H9 (cell line): ENCODE results near the gene JARID2. TPM values are rescaled to one million over a fixed set of nuclear protein-coding genes. Genes with fewer than 3 reads are reported as not detected.

Experiments
- DNase-seq: peaks from one replicate; pipeline ENCODE4 v3.0.0-alpha.2; 2017
- H2AFZ ChIP-seq: one replicate; pipeline ENCODE4 v1.6.1; 2013; ENCODE audit warnings: mild to moderate bottlenecking, low read length, control low read depth, moderate library complexity
- H2AK5ac ChIP-seq: 2 replicates; pipeline ENCODE4 v1.6.1; 2013; ENCODE audit warnings: low read length, control low read depth, mixed read lengths; ENCODE audit not compliant: insufficient read length
- H2BK120ac ChIP-seq: one replicate; pipeline ENCODE4 v1.6.1; 2013; ENCODE audit warnings: low read depth, mild to moderate bottlenecking, low read length, control low read depth, inconsistent platforms; ENCODE audit not compliant: poor library complexity, severe bottlenecking
- H2BK12ac ChIP-seq: 2 replicates; pipeline ENCODE4 v1.6.1; 2013; ENCODE audit warnings: low read length, control low read depth, mixed read lengths, low read depth; ENCODE audit not compliant: insufficient read length
- H2BK15ac ChIP-seq: 2 replicates; pipeline ENCODE4 v1.6.1; 2013; ENCODE audit warnings: low read depth, low read length, control low read depth
- H2BK20ac ChIP-seq: one replicate; pipeline ENCODE4 v1.6.1; 2013; ENCODE audit warnings: low read depth, mild to moderate bottlenecking, low read length, control low read depth, inconsistent platforms; ENCODE audit not compliant: poor library complexity, severe bottlenecking
- H2BK5ac ChIP-seq: 2 replicates; pipeline ENCODE4 v1.6.1; 2013; ENCODE audit warnings: low read length, control low read depth, mixed read lengths; ENCODE audit not compliant: insufficient read length
- H3K14ac ChIP-seq: 2 replicates; pipeline ENCODE4 v1.6.1; 2013; ENCODE audit warnings: low read length, control low read depth; ENCODE audit not compliant: insufficient read depth
- H3K18ac ChIP-seq: 2 replicates; pipeline ENCODE4 v1.6.1; 2013; ENCODE audit warnings: low read depth, mild to moderate bottlenecking, mixed read lengths, low read length, control low read depth; ENCODE audit not compliant: insufficient read length
- H3K23ac ChIP-seq: 2 replicates; pipeline ENCODE4 v1.6.1; 2013; ENCODE audit warnings: low read length, control low read depth, mixed read lengths, low read depth; ENCODE audit not compliant: insufficient read length
- H3K23me2 ChIP-seq: 2 replicates; pipeline ENCODE4 v1.6.1; 2013; ENCODE audit warnings: low read depth, mild to moderate bottlenecking, mixed read lengths, low read length, control low read depth; ENCODE audit not compliant: insufficient read length, poor library complexity, severe bottlenecking
- H3K27ac ChIP-seq: 2 replicates; pipeline ENCODE4 v1.5.1; 2013; ENCODE audit warnings: low read length, control low read depth, mixed read lengths, low read depth; ENCODE audit not compliant: insufficient read length
- H3K27me3 ChIP-seq: 2 replicates; pipeline ENCODE4 v1.6.1; 2013; ENCODE audit warnings: low read length, control low read depth, inconsistent platforms; ENCODE audit not compliant: insufficient read depth
- H3K4ac ChIP-seq: 2 replicates; pipeline ENCODE4 v1.6.1; 2013; ENCODE audit warnings: low read depth, mild to moderate bottlenecking, control low read depth, inconsistent platforms, low read length, moderate library complexity
- H3K4me1 ChIP-seq: 2 replicates; pipeline ENCODE4 v1.6.1; 2013; ENCODE audit warnings: low read length, control low read depth, inconsistent platforms; ENCODE audit not compliant: insufficient read depth
- H3K4me2 ChIP-seq: 2 replicates; pipeline ENCODE4 v1.6.1; 2013; ENCODE audit warnings: low read length, control low read depth, mixed read lengths; ENCODE audit not compliant: insufficient read length, insufficient read depth
- H3K56ac ChIP-seq: 2 replicates; pipeline ENCODE4 v1.6.1; 2013; ENCODE audit warnings: low read depth, mild to moderate bottlenecking, mixed read lengths, low read length, control low read depth; ENCODE audit not compliant: insufficient read length
- H3K79me1 ChIP-seq: 2 replicates; pipeline ENCODE4 v1.6.1; 2013; ENCODE audit warnings: low read depth, mild to moderate bottlenecking, moderate library complexity, low read length, control low read depth, inconsistent platforms; ENCODE audit not compliant: insufficient read depth, poor library complexity, severe bottlenecking
- H3K79me2 ChIP-seq: 2 replicates; pipeline ENCODE4 v1.6.1; 2013; ENCODE audit warnings: low read length, control low read depth, inconsistent platforms; ENCODE audit not compliant: insufficient read depth
- H3K9ac ChIP-seq: 2 replicates; pipeline ENCODE4 v1.6.1; 2013; ENCODE audit warnings: low read length, control low read depth, mixed read lengths; ENCODE audit not compliant: insufficient read length; ENCODE audit errors: extremely low read depth
- H3K9me3 ChIP-seq: one replicate; pipeline ENCODE4 v1.6.1; 2013; ENCODE audit warnings: low read depth, low read length, inconsistent platforms; ENCODE audit not compliant: control insufficient read depth
- H3T11ph ChIP-seq: one replicate; pipeline ENCODE4 v1.6.1; 2013; ENCODE audit warnings: mild to moderate bottlenecking, low read length, control low read depth, inconsistent platforms
- H4K20me1 ChIP-seq: one replicate; pipeline ENCODE4 v1.6.1; 2013; ENCODE audit not compliant: control insufficient read depth, insufficient read length, insufficient read depth
- H4K5ac ChIP-seq: 2 replicates; pipeline ENCODE4 v1.6.1; 2013; ENCODE audit warnings: low read depth, mild to moderate bottlenecking, mixed read lengths, low read length, control low read depth; ENCODE audit not compliant: insufficient read length
- H4K8ac ChIP-seq: replicated peaks from 2 replicates; pipeline ENCODE4 v1.6.1; 2013; ENCODE audit warnings: low read length, control low read depth, mixed read lengths, low read depth; ENCODE audit not compliant: insufficient read length
- H4K91ac ChIP-seq: 2 replicates; pipeline ENCODE4 v1.6.1; 2013; ENCODE audit warnings: low read depth, mild to moderate bottlenecking, moderate library complexity, mixed read lengths, low read length, control low read depth; ENCODE audit not compliant: insufficient read length
- H3K27ac Mint-ChIP-seq, 3 experiments: 2 replicates in 2 of 3; 3 replicates in 1 of 3; pipeline ENCODE4 v1.8.0; 2020 to 2021; ENCODE audit warnings: mixed read lengths in 3 of 3, mild to moderate bottlenecking in 1 of 3, moderate library complexity in 1 of 3
- H3K27me3 Mint-ChIP-seq: 2 replicates; pipeline ENCODE4 v1.8.0; 2021; ENCODE audit warnings: low read depth, mild to moderate bottlenecking, moderate library complexity, mixed read lengths
- H3K36me3 Mint-ChIP-seq, 3 experiments: 2 replicates in 2 of 3; 3 replicates in 1 of 3; pipeline ENCODE4 v1.8.0; 2020 to 2021; ENCODE audit warnings: low read depth in 3 of 3, mixed read lengths in 3 of 3; ENCODE audit not compliant: insufficient read depth in 1 of 3
- H3K4me1 Mint-ChIP-seq, 2 experiments: 2 replicates each; pipeline ENCODE4 v1.8.0; 2020; ENCODE audit warnings: mixed read lengths in 2 of 2
- H3K4me3 Mint-ChIP-seq, 2 experiments: 2 replicates in 1 of 2; 3 replicates in 1 of 2; pipeline ENCODE4 v1.8.0; 2020 to 2021; ENCODE audit warnings: mild to moderate bottlenecking in 2 of 2, mixed read lengths in 2 of 2, moderate library complexity in 1 of 2
- H3K9me3 Mint-ChIP-seq, 2 experiments: 2 replicates in 1 of 2; 3 replicates in 1 of 2; pipeline ENCODE4 v1.8.0; 2020; ENCODE audit warnings: mild to moderate bottlenecking in 2 of 2, mixed read lengths in 2 of 2, moderate library complexity in 1 of 2
- CTCF ChIP-seq: fragments of 200-600 bp; sonication (generic); conservative IDR thresholded peaks from 3 replicates; pipeline ENCODE4 v1.8.0; 2021; ENCODE audit warnings: antibody characterized with exemption, mild to moderate bottlenecking
- WGBS: extraction: QIAGEN DNeasy Blood & Tissue Kit; methylation state at CpG from one replicate; pipeline ENCODE4 v1.1.7; 2013; ENCODE audit warnings: missing lambda C conversion rate, low lambda C conversion rate, mixed read lengths; ENCODE audit not compliant: insufficient read length; ENCODE audit errors: extremely low coverage; 5-methylcytosine and 5-hydroxymethylcytosine counted together
- total RNA-seq: library from RNA; stranded (reverse); gene quantifications from 2 replicates; pipeline ENCODE4 v1.2.1, GENCODE V29; 2021

The JARID2 gene
- total RNA-seq, 1 experiment from 2014 or later = 174 TPM

- Histone ChIP-seq H3K4me1 (peaks cover 17% of the 10 kb centered on the region), H2BK15ac (no peak overlapping the region), H2BK5ac (no peak overlapping the region), H3K18ac (no peak overlapping the region), H2BK20ac (no peak overlapping the region), H3K9ac (no peak overlapping the region), H3T11ph (no peak overlapping the region), H3K79me1 (no peaks in the 10 kb centered on the region), H3K79me2 (peaks cover 91% of the 10 kb centered on the region), H2AFZ (no peak overlapping the region), H2BK12ac (no peak overlapping the region), H3K9me3 (no peaks in the 10 kb centered on the region), H2AK5ac (no peak overlapping the region), H3K14ac (0 out of 2 replicates have a peak overlapping the region, but pooled peaks have one; percentile 24), H3K23me2 (no peaks in the 10 kb centered on the region), H3K27me3 (no peaks in the 10 kb centered on the region), H4K5ac (no peak overlapping the region), H4K20me1 (no peaks in the 10 kb centered on the region), H3K4ac (no peak overlapping the region), H4K91ac (no peak overlapping the region), H4K8ac (no peak overlapping the region), H3K23ac (no peak overlapping the region), H3K27ac (no peak overlapping the region), H3K4me2 (no peak overlapping the region), H3K56ac (no peak overlapping the region), H2BK120ac (no peak overlapping the region)
- Mint-ChIP-seq H3K36me3 (peaks cover 0 to 6% (median 0%) of the 10 kb centered on the region in 3 experiments; a peak in 3 of 7 replicates), H3K27me3 (no peaks in the 10 kb centered on the region), H3K9me3 (no peaks in the 10 kb centered on the region), H3K27ac (peak overlapping the region in 2 of 3 experiments; percentile 17 to 77; a peak in 3 of 7 replicates), H3K4me1 (peaks cover 54 to 60% of the 10 kb centered on the region in 2 experiments), H3K4me3 (no peak overlapping the region)
- no CpG with 5 or more reads among the region's 5 CpGs for WGBS
- TF ChIP-seq CTCF = no peak
- no peak for DNase-seq
Measured at GRCh38 chr6:15357782-15358181, 111.9 kb downstream of the JARID2 start.
